GM23338 (cell line): ENCODE results near the gene GAS6. TPM values are rescaled to one million over a fixed set of nuclear protein-coding genes. Genes with fewer than 3 reads are reported as not detected.

ENCODE experiments used
- ATAC-seq: fragments of 200-7000 bp; cut with Tn5 transposase; 3 replicates; pipeline ENCODE4 v1.9.1; 2020
- DNase-seq: peaks from one replicate; pipeline ENCODE4 v3.0.0-alpha.2; 2015; ENCODE audit warnings: low spot score
- H2AFZ ChIP-seq: fragments of 200-600 bp; sonication (generic); 2 replicates; pipeline ENCODE4 v1.8.0; 2016; ENCODE audit warnings: antibody characterized with exemption, mild to moderate bottlenecking, moderate library complexity
- H3F3A ChIP-seq: fragments of 200-600 bp; sonication (generic); replicated peaks from 2 replicates; pipeline ENCODE4 v1.8.0; 2017; ENCODE audit warnings: antibody characterized with exemption, mixed run types, low read depth
- H3K27ac ChIP-seq: fragments of 200-600 bp; sonication (generic); 2 replicates; pipeline ENCODE4 v1.6.1; 2016; ENCODE audit warnings: low read depth
- H3K27me3 ChIP-seq: fragments of 200-600 bp; sonication (generic); 2 replicates; pipeline ENCODE4 v1.8.0; 2016; ENCODE audit warnings: mild to moderate bottlenecking, mixed run types, moderate library complexity; ENCODE audit not compliant: insufficient read depth
- H3K36me3 ChIP-seq: fragments of 200-600 bp; sonication (generic); 2 replicates; pipeline ENCODE4 v1.8.0; 2016; ENCODE audit warnings: mild to moderate bottlenecking; ENCODE audit not compliant: insufficient read depth
- H3K4me1 ChIP-seq: fragments of 200-600 bp; sonication (generic); 2 replicates; pipeline ENCODE4 v1.8.0; 2016; ENCODE audit warnings: mild to moderate bottlenecking, moderate library complexity; ENCODE audit not compliant: insufficient read depth
- H3K4me2 ChIP-seq: fragments of 200-600 bp; sonication (generic); 2 replicates; pipeline ENCODE4 v1.7.1; 2017; ENCODE audit warnings: mixed run types
- H3K4me3 ChIP-seq: fragments of 200-600 bp; sonication (generic); 2 replicates; pipeline ENCODE4 v1.6.1; 2016; ENCODE audit warnings: mixed run types
- H3K79me2 ChIP-seq: fragments of 200-600 bp; sonication (generic); replicated peaks from 2 replicates; pipeline ENCODE4 v1.8.0; 2017; ENCODE audit warnings: mild to moderate bottlenecking; ENCODE audit not compliant: insufficient read depth
- H3K9me2 ChIP-seq: fragments of 200-600 bp; sonication (generic); 2 replicates; pipeline ENCODE4 v1.8.0; 2017; ENCODE audit not compliant: insufficient read depth
- H4K20me1 ChIP-seq: fragments of 200-600 bp; sonication (generic); replicated peaks from 2 replicates; pipeline ENCODE4 v1.8.0; 2017; ENCODE audit warnings: mild to moderate bottlenecking; ENCODE audit not compliant: insufficient read depth
- H3K27ac Mint-ChIP-seq: 2 replicates; pipeline ENCODE4 v1.8.0; 2020; ENCODE audit warnings: inconsistent platforms, mild to moderate bottlenecking, moderate library complexity, mixed read lengths
- H3K27me3 Mint-ChIP-seq: 3 replicates; pipeline ENCODE4 v1.8.0; 2022; ENCODE audit warnings: low read depth, mild to moderate bottlenecking, moderate library complexity, mixed read lengths, inconsistent platforms; ENCODE audit not compliant: insufficient read depth, poor library complexity
- H3K36me3 Mint-ChIP-seq: 3 replicates; pipeline ENCODE4 v1.8.0; 2021; ENCODE audit warnings: low read depth, mild to moderate bottlenecking, inconsistent platforms, moderate library complexity, mixed read lengths
- H3K4me1 Mint-ChIP-seq: 3 replicates; pipeline ENCODE4 v1.8.0; 2020; ENCODE audit warnings: mild to moderate bottlenecking, inconsistent platforms, mixed read lengths
- H3K4me3 Mint-ChIP-seq: 3 replicates; pipeline ENCODE4 v1.8.0; 2021; ENCODE audit warnings: moderate library complexity, mild to moderate bottlenecking, inconsistent platforms, mixed read lengths
- H3K9me3 Mint-ChIP-seq: 3 replicates; pipeline ENCODE4 v1.8.0; 2020; ENCODE audit warnings: moderate library complexity, mild to moderate bottlenecking, inconsistent platforms, mixed read lengths
- CREB1 ChIP-seq: fragments of 250-450 bp; sonication (Bioruptor Pico); IDR thresholded peaks from 2 replicates; pipeline ENCODE4 v1.5.0; 2020; ENCODE audit warnings: low read depth, mild to moderate bottlenecking, moderate library complexity
- EZH2 ChIP-seq: fragments of 200-600 bp; sonication (generic); IDR thresholded peaks from one replicate; pipeline ENCODE4 v1.8.0; 2017; ENCODE audit warnings: antibody characterized with exemption, mild to moderate bottlenecking, low read depth; ENCODE audit not compliant: unreplicated experiment
- NANOG ChIP-seq: IDR thresholded peaks from 2 replicates; pipeline ENCODE4 v1.6.1; 2016; ENCODE audit warnings: antibody characterized with exemption, borderline replicate concordance
- REST ChIP-seq: IDR thresholded peaks from one replicate; pipeline ENCODE4 v1.6.1; 2018; ENCODE audit warnings: antibody characterized with exemption; ENCODE audit not compliant: unreplicated experiment
- STAT1 ChIP-seq: IDR thresholded peaks from one replicate; pipeline ENCODE4 v1.6.1; 2016; ENCODE audit warnings: antibody characterized with exemption; ENCODE audit not compliant: unreplicated experiment
- ZNF114 ChIP-seq: fragments of 250-450 bp; sonication (Bioruptor Pico); IDR thresholded peaks from 2 replicates; pipeline ENCODE4 v1.5.0; 2020; ENCODE audit warnings: mild to moderate bottlenecking, moderate library complexity
- polyA plus RNA-seq: library from polyadenylated mRNA; unstranded; fragments of >200 nt; fragmentation: Nextera tagmentation; extraction: Ambion mirVana; gene quantifications from 2 replicates; pipeline ENCODE4 v1.2.1, GENCODE V29; 2016
- total RNA-seq: library from RNA; depleted of rRNA; stranded (reverse); fragments of >200 nt; shearing (Covaris generic); gene quantifications from 2 replicates; pipeline ENCODE4 v1.2.3, GENCODE V29; 2014
- TF ChIP-seq, protein P1 (sequence below), 2 experiments: fragments of 200-600 bp in 1 of 2; sonication (generic) in 1 of 2; conservative IDR thresholded peaks; 2 replicates each; pipeline versions ENCODE4 v1.5.1 to v1.6.1; 2016 to 2017; ENCODE audit warnings: antibody characterized with exemption in 2 of 2, low read depth in 2 of 2, mild to moderate bottlenecking in 2 of 2, moderate library complexity in 1 of 2
- TF ChIP-seq, protein P2 (sequence below): fragments of 250-450 bp; sonication (Bioruptor Pico); IDR thresholded peaks from 2 replicates; pipeline ENCODE4 v1.5.0; 2020; ENCODE audit warnings: mild to moderate bottlenecking, moderate library complexity

The GAS6 gene
- total and polyA plus RNA-seq, 2 experiments from 2014 or later, result 7.9 to 21.2 TPM

GRCh38 chr13:113877149-113877990 lies 13.5 kb upstream of the GAS6 start:
- no peaks in the 10 kb centered on the region for H3K36me3 ChIP-seq
- no peak overlapping the region for H3K4me3 Mint-ChIP-seq
- H3K4me1 Mint-ChIP-seq, result peaks cover 14% of the 10 kb centered on the region
- TF ChIP-seq REST (no peak), STAT1 (no peak), CREB1 (no peak), ZNF114 (CRISPR knock-in tag) (no peak), EZH2 (no peak), NANOG (no peak)
- TF ChIP-seq, protein P1, sequence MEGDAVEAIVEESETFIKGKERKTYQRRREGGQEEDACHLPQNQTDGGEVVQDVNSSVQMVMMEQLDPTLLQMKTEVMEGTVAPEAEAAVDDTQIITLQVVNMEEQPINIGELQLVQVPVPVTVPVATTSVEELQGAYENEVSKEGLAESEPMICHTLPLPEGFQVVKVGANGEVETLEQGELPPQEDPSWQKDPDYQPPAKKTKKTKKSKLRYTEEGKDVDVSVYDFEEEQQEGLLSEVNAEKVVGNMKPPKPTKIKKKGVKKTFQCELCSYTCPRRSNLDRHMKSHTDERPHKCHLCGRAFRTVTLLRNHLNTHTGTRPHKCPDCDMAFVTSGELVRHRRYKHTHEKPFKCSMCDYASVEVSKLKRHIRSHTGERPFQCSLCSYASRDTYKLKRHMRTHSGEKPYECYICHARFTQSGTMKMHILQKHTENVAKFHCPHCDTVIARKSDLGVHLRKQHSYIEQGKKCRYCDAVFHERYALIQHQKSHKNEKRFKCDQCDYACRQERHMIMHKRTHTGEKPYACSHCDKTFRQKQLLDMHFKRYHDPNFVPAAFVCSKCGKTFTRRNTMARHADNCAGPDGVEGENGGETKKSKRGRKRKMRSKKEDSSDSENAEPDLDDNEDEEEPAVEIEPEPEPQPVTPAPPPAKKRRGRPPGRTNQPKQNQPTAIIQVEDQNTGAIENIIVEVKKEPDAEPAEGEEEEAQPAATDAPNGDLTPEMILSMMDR (conservative IDR thresholded peaks at IDR 0.05; ENCODE audit: low read depth in 2 of 2), result no peak
- TF ChIP-seq, protein P2, sequence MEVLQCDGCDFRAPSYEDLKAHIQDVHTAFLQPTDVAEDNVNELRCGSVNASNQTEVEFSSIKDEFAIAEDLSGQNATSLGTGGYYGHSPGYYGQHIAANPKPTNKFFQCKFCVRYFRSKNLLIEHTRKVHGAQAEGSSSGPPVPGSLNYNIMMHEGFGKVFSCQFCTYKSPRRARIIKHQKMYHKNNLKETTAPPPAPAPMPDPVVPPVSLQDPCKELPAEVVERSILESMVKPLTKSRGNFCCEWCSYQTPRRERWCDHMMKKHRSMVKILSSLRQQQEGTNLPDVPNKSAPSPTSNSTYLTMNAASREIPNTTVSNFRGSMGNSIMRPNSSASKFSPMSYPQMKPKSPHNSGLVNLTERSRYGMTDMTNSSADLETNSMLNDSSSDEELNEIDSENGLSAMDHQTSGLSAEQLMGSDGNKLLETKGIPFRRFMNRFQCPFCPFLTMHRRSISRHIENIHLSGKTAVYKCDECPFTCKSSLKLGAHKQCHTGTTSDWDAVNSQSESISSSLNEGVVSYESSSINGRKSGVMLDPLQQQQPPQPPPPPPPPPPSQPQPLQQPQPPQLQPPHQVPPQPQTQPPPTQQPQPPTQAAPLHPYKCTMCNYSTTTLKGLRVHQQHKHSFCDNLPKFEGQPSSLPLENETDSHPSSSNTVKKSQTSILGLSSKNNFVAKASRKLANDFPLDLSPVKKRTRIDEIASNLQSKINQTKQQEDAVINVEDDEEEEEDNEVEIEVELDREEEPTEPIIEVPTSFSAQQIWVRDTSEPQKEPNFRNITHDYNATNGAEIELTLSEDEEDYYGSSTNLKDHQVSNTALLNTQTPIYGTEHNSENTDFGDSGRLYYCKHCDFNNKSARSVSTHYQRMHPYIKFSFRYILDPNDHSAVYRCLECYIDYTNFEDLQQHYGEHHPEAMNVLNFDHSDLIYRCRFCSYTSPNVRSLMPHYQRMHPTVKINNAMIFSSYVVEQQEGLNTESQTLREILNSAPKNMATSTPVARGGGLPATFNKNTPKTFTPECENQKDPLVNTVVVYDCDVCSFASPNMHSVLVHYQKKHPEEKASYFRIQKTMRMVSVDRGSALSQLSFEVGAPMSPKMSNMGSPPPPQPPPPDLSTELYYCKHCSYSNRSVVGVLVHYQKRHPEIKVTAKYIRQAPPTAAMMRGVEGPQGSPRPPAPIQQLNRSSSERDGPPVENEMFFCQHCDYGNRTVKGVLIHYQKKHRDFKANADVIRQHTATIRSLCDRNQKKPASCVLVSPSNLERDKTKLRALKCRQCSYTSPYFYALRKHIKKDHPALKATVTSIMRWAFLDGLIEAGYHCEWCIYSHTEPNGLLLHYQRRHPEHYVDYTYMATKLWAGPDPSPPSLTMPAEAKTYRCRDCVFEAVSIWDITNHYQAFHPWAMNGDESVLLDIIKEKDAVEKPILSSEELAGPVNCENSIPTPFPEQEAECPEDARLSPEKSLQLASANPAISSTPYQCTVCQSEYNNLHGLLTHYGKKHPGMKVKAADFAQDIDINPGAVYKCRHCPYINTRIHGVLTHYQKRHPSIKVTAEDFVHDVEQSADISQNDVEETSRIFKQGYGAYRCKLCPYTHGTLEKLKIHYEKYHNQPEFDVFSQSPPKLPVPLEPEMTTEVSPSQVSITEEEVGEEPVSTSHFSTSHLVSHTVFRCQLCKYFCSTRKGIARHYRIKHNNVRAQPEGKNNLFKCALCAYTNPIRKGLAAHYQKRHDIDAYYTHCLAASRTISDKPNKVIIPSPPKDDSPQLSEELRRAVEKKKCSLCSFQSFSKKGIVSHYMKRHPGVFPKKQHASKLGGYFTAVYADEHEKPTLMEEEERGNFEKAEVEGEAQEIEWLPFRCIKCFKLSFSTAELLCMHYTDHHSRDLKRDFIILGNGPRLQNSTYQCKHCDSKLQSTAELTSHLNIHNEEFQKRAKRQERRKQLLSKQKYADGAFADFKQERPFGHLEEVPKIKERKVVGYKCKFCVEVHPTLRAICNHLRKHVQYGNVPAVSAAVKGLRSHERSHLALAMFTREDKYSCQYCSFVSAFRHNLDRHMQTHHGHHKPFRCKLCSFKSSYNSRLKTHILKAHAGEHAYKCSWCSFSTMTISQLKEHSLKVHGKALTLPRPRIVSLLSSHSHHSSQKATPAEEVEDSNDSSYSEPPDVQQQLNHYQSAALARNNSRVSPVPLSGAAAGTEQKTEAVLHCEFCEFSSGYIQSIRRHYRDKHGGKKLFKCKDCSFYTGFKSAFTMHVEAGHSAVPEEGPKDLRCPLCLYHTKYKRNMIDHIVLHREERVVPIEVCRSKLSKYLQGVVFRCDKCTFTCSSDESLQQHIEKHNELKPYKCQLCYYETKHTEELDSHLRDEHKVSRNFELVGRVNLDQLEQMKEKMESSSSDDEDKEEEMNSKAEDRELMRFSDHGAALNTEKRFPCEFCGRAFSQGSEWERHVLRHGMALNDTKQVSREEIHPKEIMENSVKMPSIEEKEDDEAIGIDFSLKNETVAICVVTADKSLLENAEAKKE (CRISPR knock-in tag), result no peak
- no peak overlapping the region for H3K27ac Mint-ChIP-seq
- H3K79me2 ChIP-seq, result no peaks in the 10 kb centered on the region
- no peaks in the 10 kb centered on the region for H3K27me3 ChIP-seq
- H2AFZ ChIP-seq, result no peak overlapping the region
- no peaks in the 10 kb centered on the region; the same call in 2 of the 3 replicates for H3K9me3 Mint-ChIP-seq
- peaks cover 8% of the 10 kb centered on the region; the same call in 1 of the 2 replicates for H3K4me1 ChIP-seq
- H3K4me3 ChIP-seq, result no peak overlapping the region
- no peak for DNase-seq
- H3K9me2 ChIP-seq, result no peaks in the 10 kb centered on the region
- H3K4me2 ChIP-seq, result no peak overlapping the region
- H3K36me3 Mint-ChIP-seq, result no peaks in the 10 kb centered on the region
- H3K27ac ChIP-seq, result no peak overlapping the region
- no peaks in the 10 kb centered on the region for H3F3A ChIP-seq
- no peaks in the 10 kb centered on the region for H4K20me1 ChIP-seq
- no peak for ATAC-seq
- H3K27me3 Mint-ChIP-seq, result peaks cover 10% of the 10 kb centered on the region
